HG02840 (cell line): ENCODE results near the gene ACOT7.
"Not testable (repeated sequence)": the region's sequence is repeated elsewhere in the genome, so short reads cannot be mapped to it uniquely, and the experiment has no call there.

Experiments
- ATAC-seq: cut with Tn5 transposase; IDR thresholded peaks from one replicate; pipeline ENCODE4 v1.9.1; 2021; ENCODE audit warnings: mild to moderate bottlenecking, moderate library complexity, moderate number of reproducible peaks; ENCODE audit not compliant: unreplicated experiment, low FRiP score

ACOT7 gene

GRCh38 chr1:6365047-6365446 is 28.5 kb downstream of the ACOT7 start:
- no peak for ATAC-seq

- ATAC-seq, result not testable (repeated sequence)
Measured at GRCh38 chr1:6363085-6363884, 30.3 kb downstream of the ACOT7 start.

- no peak for ATAC-seq
Measured at GRCh38 chr1:6361124-6361775, 32.3 kb downstream of the ACOT7 start.

- no peak for ATAC-seq
Measured at GRCh38 chr1:6360517-6361070, 33.0 kb downstream of the ACOT7 start.

- ATAC-seq, result no peak
Measured at GRCh38 chr1:6360117-6360496, 33.5 kb downstream of the ACOT7 start.

GRCh38 chr1:6359216-6360116 is 34.1 kb downstream of the ACOT7 start:
- ATAC-seq, result peak; percentile 79

GRCh38 chr1:6358757-6359201 is 34.8 kb downstream of the ACOT7 start:
- ATAC-seq, result no peak

- no peak for ATAC-seq
Measured at GRCh38 chr1:6358144-6358624, 35.4 kb downstream of the ACOT7 start.

GRCh38 chr1:6357243-6357936 is 36.2 kb downstream of the ACOT7 start:
- no peak for ATAC-seq

GRCh38 chr1:6355621-6356020 is 37.9 kb downstream of the ACOT7 start:
- no peak for ATAC-seq

- no peak for ATAC-seq
Measured at GRCh38 chr1:6354659-6355317, 38.8 kb downstream of the ACOT7 start.

- ATAC-seq, result no peak
Measured at GRCh38 chr1:6353955-6354658, 39.5 kb downstream of the ACOT7 start.

GRCh38 chr1:6353619-6353954 is 40.0 kb downstream of the ACOT7 start:
- no peak for ATAC-seq

- no peak for ATAC-seq
Measured at GRCh38 chr1:6352138-6352563, 41.4 kb downstream of the ACOT7 start.

- no peak for ATAC-seq
Measured at GRCh38 chr1:6351480-6352137, 42.0 kb downstream of the ACOT7 start.

GRCh38 chr1:6350416-6351088 is 43.0 kb downstream of the ACOT7 start:
- no peak for ATAC-seq

GRCh38 chr1:6349254-6349943 is 44.2 kb downstream of the ACOT7 start:
- ATAC-seq, result no peak
